Liver (tissue), 9 donors: ENCODE data around the gene ASTN1. TPM values are rescaled to one million over a fixed set of nuclear protein-coding genes. Genes with fewer than 3 reads are reported as not detected.

ENCODE experiments used
- DNase-seq: peaks from one replicate; pipeline ENCODE4 v3.0.0-alpha.2; 2017; ENCODE audit warnings: low spot score
- H3K27ac ChIP-seq, 2 donors: one replicate each; pipeline ENCODE4 v1.7.0; 2013; ENCODE audit warnings: inconsistent platforms in 2 of 2, low read length in 2 of 2, control low read depth in 1 of 2, low read depth in 1 of 2, mild to moderate bottlenecking in 1 of 2
- H3K27me3 ChIP-seq, 4 donors: one replicate each; pipeline versions ENCODE4 v1.6.1 to v1.7.0; 2013; ENCODE audit warnings: low read length in 3 of 4, inconsistent platforms in 1 of 4, mild to moderate bottlenecking in 1 of 4, moderate library complexity in 1 of 4; ENCODE audit not compliant: control insufficient read depth in 4 of 4, insufficient read depth in 4 of 4
- H3K36me3 ChIP-seq, 4 donors: one replicate each; pipeline versions ENCODE4 v1.6.1 to v1.7.0; 2013; ENCODE audit warnings: low read length in 3 of 4, mild to moderate bottlenecking in 3 of 4, low read depth in 1 of 4, moderate library complexity in 1 of 4; ENCODE audit not compliant: control insufficient read depth in 4 of 4, insufficient read depth in 3 of 4
- H3K4me1 ChIP-seq, 4 donors: one replicate each; pipeline versions ENCODE4 v1.6.1 to v1.7.0; 2013; ENCODE audit warnings: low read length in 3 of 4, mild to moderate bottlenecking in 3 of 4, moderate library complexity in 1 of 4; ENCODE audit not compliant: control insufficient read depth in 4 of 4, insufficient read depth in 4 of 4
- H3K4me3 ChIP-seq, 3 donors: one replicate each; pipeline versions ENCODE4 v1.6.1 to v1.7.0; 2013; ENCODE audit warnings: low read length in 3 of 3, control low read depth in 1 of 3, low read depth in 1 of 3, mild to moderate bottlenecking in 1 of 3
- H3K9ac ChIP-seq, 2 donors: one replicate each; pipeline ENCODE4 v1.7.0; 2013; ENCODE audit warnings: low read length in 2 of 2, mild to moderate bottlenecking in 2 of 2, moderate library complexity in 2 of 2, control low read depth in 1 of 2, low read depth in 1 of 2
- H3K9me3 ChIP-seq, 4 donors: one replicate each; pipeline versions ENCODE4 v1.6.1 to v1.7.0; 2013; ENCODE audit warnings: low read length in 3 of 4; ENCODE audit not compliant: control insufficient read depth in 4 of 4
- CTCF ChIP-seq: fragments of 150-350 bp; IDR thresholded peaks from 2 replicates; pipeline ENCODE4 v1.5.1; 2017; ENCODE audit warnings: improper control_type of control experiment, low read depth, low read length; ENCODE audit not compliant: missing input control
- EGR1 ChIP-seq, 2 donors: IDR thresholded peaks; 2 replicates each; pipeline ENCODE4 v1.6.1; 2016 to 2018; ENCODE audit warnings: antibody characterized with exemption in 2 of 2, low read depth in 2 of 2
- FOXA1 ChIP-seq: IDR thresholded peaks from 2 replicates; pipeline ENCODE4 v1.6.1; 2016; ENCODE audit warnings: antibody characterized with exemption
- FOXA2 ChIP-seq: IDR thresholded peaks from 2 replicates; pipeline ENCODE4 v1.6.1; 2016; ENCODE audit warnings: antibody characterized with exemption
- GABPA ChIP-seq, 2 donors: IDR thresholded peaks in 1 of 2; conservative IDR thresholded peaks in 1 of 2; 2 replicates each; pipeline ENCODE4 v1.6.1; 2016; ENCODE audit warnings: antibody characterized with exemption in 2 of 2, mild to moderate bottlenecking in 1 of 2, moderate library complexity in 1 of 2
- HNF4A ChIP-seq, 2 donors: conservative IDR thresholded peaks; 2 replicates each; pipeline ENCODE4 v1.6.1; 2016; ENCODE audit warnings: antibody characterized with exemption in 2 of 2, mild to moderate bottlenecking in 2 of 2
- HNF4G ChIP-seq: IDR thresholded peaks from 2 replicates; pipeline ENCODE4 v1.6.1; 2016; ENCODE audit warnings: antibody characterized with exemption
- JUND ChIP-seq, 2 donors: IDR thresholded peaks; 2 replicates each; pipeline ENCODE4 v1.6.1; 2016; ENCODE audit warnings: antibody characterized with exemption in 2 of 2
- MAX ChIP-seq: IDR thresholded peaks from 2 replicates; pipeline ENCODE4 v1.6.1; 2016; ENCODE audit warnings: antibody characterized with exemption
- NR2F2 ChIP-seq: IDR thresholded peaks from 2 replicates; pipeline ENCODE4 v1.6.1; 2016; ENCODE audit warnings: antibody characterized with exemption
- RAD21 ChIP-seq, 2 donors: IDR thresholded peaks; 2 replicates each; pipeline ENCODE4 v1.6.1; 2016; ENCODE audit warnings: antibody characterized with exemption in 2 of 2, mild to moderate bottlenecking in 2 of 2
- RXRA ChIP-seq, 2 donors: IDR thresholded peaks; 2 replicates each; pipeline ENCODE4 v1.6.1; 2017 to 2018; ENCODE audit warnings: antibody characterized with exemption in 2 of 2, mild to moderate bottlenecking in 1 of 2
- SP1 ChIP-seq: IDR thresholded peaks from 2 replicates; pipeline ENCODE4 v1.6.1; 2018; ENCODE audit warnings: antibody characterized with exemption, mild to moderate bottlenecking
- TAF1 ChIP-seq: conservative IDR thresholded peaks from 2 replicates; pipeline ENCODE4 v1.6.1; 2016; ENCODE audit warnings: antibody characterized with exemption, mild to moderate bottlenecking
- YY1 ChIP-seq: IDR thresholded peaks from 2 replicates; pipeline ENCODE4 v1.6.1; 2016; ENCODE audit warnings: antibody characterized with exemption, mild to moderate bottlenecking
- WGBS: extraction: QIAGEN DNeasy Blood & Tissue Kit; methylation state at CpG from one replicate; pipeline ENCODE4 v1.1.7; 2013; 5-methylcytosine and 5-hydroxymethylcytosine counted together
- polyA plus RNA-seq, 2 donors: library from polyadenylated mRNA; stranded (reverse) in 1 of 2; unstranded in 1 of 2; fragments of 200-250 nt in 1 of 2; fragments of >200 nt in 1 of 2; fragmentation: Nextera tagmentation in 1 of 2; extraction: Ambion mirVana in 1 of 2; gene quantifications; one replicate each; pipeline versions ENCODE4 v1.2.1 to v1.2.3, GENCODE V29; 2013 to 2015
- total RNA-seq, 2 donors: library from RNA; depleted of rRNA; stranded (reverse); fragments of >200 nt; gene quantifications; one replicate each; pipeline ENCODE4 v1.2.3, GENCODE V29; 2014
- TF ChIP-seq, protein P1 (sequence below): IDR thresholded peaks from 2 replicates; pipeline ENCODE4 v1.6.1; 2016; ENCODE audit warnings: antibody characterized with exemption
- TF ChIP-seq, protein P2 (sequence below): IDR thresholded peaks from 2 replicates; pipeline ENCODE4 v1.6.1; 2016; ENCODE audit warnings: antibody characterized with exemption, mild to moderate bottlenecking
- TF ChIP-seq, protein P3 (sequence below): IDR thresholded peaks from 2 replicates; pipeline ENCODE4 v1.6.1; 2016; ENCODE audit warnings: antibody characterized with exemption
- donor health status: healthy.
- donor health status: healthy.
- donor health status: healthy.
- donor health status: healthy.
- donor health status: healthy.

ASTN1 gene
- total and polyA plus RNA-seq, 4 donors: 0.10 to 0.28 (median 0.18) TPM

GRCh38 chr1:176961678-176962077 is 202.8 kb downstream of the ASTN1 start:
- Histone ChIP-seq H3K4me3 (no peak overlapping the region), H3K9ac (no peak overlapping the region), H3K9me3 (no peaks in the 10 kb centered on the region), H3K36me3 (no peaks in the 10 kb centered on the region), H3K27ac (no peak overlapping the region), H3K4me1 (no peaks in the 10 kb centered on the region), H3K27me3 (no peaks in the 10 kb centered on the region)
- 77% methylated on average over 2 of the region's 2 CpGs for WGBS
- DNase-seq: no peak
- no peak for TF ChIP-seq CTCF
- TF ChIP-seq, protein P1, sequence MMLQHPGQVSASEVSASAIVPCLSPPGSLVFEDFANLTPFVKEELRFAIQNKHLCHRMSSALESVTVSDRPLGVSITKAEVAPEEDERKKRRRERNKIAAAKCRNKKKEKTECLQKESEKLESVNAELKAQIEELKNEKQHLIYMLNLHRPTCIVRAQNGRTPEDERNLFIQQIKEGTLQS: no peak
- no peak for TF ChIP-seq JUND (IDR thresholded peaks at IDR 0.05)
- TF ChIP-seq GABPA (IDR thresholded peaks at IDR 0.05 in 1 of 2, conservative IDR thresholded peaks at IDR 0.05 in 1 of 2): no peak
- no peak for TF ChIP-seq TAF1
- TF ChIP-seq RAD21 (IDR thresholded peaks at IDR 0.05): no peak
- TF ChIP-seq NR2F2: no peak
- TF ChIP-seq HNF4G: no peak
- TF ChIP-seq, protein P2, sequence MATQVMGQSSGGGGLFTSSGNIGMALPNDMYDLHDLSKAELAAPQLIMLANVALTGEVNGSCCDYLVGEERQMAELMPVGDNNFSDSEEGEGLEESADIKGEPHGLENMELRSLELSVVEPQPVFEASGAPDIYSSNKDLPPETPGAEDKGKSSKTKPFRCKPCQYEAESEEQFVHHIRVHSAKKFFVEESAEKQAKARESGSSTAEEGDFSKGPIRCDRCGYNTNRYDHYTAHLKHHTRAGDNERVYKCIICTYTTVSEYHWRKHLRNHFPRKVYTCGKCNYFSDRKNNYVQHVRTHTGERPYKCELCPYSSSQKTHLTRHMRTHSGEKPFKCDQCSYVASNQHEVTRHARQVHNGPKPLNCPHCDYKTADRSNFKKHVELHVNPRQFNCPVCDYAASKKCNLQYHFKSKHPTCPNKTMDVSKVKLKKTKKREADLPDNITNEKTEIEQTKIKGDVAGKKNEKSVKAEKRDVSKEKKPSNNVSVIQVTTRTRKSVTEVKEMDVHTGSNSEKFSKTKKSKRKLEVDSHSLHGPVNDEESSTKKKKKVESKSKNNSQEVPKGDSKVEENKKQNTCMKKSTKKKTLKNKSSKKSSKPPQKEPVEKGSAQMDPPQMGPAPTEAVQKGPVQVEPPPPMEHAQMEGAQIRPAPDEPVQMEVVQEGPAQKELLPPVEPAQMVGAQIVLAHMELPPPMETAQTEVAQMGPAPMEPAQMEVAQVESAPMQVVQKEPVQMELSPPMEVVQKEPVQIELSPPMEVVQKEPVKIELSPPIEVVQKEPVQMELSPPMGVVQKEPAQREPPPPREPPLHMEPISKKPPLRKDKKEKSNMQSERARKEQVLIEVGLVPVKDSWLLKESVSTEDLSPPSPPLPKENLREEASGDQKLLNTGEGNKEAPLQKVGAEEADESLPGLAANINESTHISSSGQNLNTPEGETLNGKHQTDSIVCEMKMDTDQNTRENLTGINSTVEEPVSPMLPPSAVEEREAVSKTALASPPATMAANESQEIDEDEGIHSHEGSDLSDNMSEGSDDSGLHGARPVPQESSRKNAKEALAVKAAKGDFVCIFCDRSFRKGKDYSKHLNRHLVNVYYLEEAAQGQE: no peak
- no peak for TF ChIP-seq MAX
- TF ChIP-seq SP1: no peak
- no peak for TF ChIP-seq HNF4A (conservative IDR thresholded peaks at IDR 0.05)
- no peak for TF ChIP-seq FOXA1
- no peak for TF ChIP-seq RXRA (IDR thresholded peaks at IDR 0.05)
- no peak for TF ChIP-seq FOXA2
- no peak for TF ChIP-seq YY1
- TF ChIP-seq EGR1 (IDR thresholded peaks at IDR 0.05; ENCODE audit: low read depth in 2 of 2): no peak
- TF ChIP-seq, protein P3, sequence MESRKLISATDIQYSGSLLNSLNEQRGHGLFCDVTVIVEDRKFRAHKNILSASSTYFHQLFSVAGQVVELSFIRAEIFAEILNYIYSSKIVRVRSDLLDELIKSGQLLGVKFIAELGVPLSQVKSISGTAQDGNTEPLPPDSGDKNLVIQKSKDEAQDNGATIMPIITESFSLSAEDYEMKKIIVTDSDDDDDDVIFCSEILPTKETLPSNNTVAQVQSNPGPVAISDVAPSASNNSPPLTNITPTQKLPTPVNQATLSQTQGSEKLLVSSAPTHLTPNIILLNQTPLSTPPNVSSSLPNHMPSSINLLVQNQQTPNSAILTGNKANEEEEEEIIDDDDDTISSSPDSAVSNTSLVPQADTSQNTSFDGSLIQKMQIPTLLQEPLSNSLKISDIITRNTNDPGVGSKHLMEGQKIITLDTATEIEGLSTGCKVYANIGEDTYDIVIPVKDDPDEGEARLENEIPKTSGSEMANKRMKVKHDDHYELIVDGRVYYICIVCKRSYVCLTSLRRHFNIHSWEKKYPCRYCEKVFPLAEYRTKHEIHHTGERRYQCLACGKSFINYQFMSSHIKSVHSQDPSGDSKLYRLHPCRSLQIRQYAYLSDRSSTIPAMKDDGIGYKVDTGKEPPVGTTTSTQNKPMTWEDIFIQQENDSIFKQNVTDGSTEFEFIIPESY: no peak
